IPS-NIHi11 (cell line): ENCODE measurements around the gene F11R.
"Not testable (repeated sequence)": the region's sequence is repeated elsewhere in the genome, so short reads cannot be mapped to it uniquely, and the experiment has no call there.

ENCODE experiments used
- DNase-seq: peaks from one replicate; pipeline ENCODE4 v3.0.0; 2012; ENCODE audit warnings: mixed read lengths, low spot score

The F11R gene

GRCh38 chr1:161013131-161013487 is 7.8 kb downstream of the F11R start:
- no peak for DNase-seq

DNA sequence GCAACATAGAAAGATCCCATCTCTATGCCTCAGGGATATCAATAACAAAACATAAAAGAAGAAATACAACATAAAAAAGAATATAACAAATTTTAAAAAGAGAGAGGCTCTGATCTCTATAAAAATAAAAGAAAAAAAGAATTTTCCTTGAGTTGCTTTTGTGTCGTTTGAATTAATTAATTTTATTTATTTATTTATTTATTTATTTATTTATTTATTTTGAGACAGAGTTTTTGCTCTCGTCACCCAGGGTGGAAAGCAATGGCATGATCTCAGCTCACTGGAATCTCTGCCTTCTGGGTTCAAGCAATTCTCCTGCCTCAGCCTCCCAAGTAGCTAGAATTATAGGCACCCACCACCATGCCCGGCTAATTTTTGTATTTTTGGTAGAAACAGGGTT is 8.5 kb downstream of the F11R start:
- DNase-seq = no peak

GRCh38 chr1:161009602-161010211 is 11.2 kb downstream of the F11R start:
- DNase-seq = no peak

- DNase-seq = no peak
Observed at GRCh38 chr1:161008869-161009510, 12.0 kb downstream of the F11R start.

GRCh38 chr1:161007369-161007768 is 13.6 kb downstream of the F11R start:
- DNase-seq = no peak

DNA sequence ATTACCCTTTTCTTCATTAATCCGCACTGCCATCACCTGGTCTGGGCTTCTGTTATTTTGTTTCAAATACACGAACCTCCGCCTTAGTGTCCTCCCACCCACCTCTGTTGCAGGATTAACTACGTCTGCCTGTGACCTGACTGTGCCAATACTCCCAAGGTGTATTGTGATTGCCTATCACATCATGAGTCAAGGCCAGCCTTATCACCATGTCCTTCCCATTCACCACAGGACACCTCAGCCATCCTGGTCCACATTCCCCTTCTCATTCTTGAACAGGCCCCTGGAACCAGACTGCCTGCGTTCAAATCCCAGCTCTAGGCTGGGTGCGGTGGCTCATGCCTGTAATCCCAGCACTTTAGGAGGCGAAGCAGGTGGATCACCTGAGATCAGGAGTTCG is 14.4 kb downstream of the F11R start:
- no peak for DNase-seq

DNA sequence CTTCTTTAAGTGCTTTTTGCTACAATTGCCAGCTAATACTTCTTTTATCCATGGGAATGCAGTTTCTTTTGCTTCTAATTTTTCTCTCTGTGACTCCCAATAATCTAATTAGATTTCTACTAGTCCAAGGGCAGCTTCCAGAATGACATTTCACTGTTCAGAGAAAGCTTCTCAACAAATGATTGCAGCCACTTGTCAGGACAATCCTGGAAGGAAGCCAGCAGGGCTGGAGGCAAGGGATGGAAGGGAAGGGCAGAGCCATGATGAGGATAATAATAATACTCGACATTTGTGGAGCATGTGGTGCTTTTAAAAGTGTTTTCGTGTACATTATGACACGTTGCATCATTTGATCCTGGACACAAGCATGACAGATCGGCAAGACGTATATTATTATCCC is 19.4 kb downstream of the F11R start:
- DNase-seq = no peak

DNA sequence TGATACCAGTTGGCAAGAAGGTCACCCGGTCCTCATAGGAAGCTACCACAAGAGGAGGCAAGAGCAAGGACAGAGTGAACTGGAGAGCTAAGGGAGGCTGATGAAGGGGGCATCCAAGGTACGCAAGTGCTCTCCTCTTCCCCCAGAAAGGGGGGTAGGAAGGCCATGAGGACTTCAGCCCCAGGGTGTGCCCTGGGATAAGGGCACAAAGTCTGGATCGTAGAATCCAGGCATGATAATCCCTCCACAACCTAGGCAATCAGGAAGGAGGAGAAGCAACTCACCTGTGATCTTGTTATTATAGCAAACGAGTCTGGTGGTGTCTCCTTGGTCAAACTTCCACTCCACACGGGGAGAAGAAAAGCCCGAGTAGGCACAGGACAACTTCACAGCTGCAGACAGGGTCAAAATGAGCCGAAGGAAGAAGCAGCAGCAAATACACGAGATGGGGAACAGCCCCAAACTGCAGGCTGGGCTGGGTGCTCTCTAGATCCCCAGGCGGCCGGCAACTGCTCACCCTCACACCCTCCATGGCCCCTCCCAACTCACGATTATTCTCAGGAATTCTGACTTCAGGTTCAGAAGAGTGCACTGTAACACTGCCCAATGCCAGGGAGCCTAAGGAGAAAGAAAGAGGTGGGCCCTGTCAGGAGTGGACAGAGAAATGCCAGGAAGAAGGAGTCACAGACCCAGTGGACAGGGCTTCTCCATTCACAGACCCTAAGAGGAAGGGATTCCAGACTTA is 20.0 kb downstream of the F11R start:
- no peak for DNase-seq

GRCh38 chr1:160999376-160999775 is 21.6 kb downstream of the F11R start:
- no peak for DNase-seq

DNA sequence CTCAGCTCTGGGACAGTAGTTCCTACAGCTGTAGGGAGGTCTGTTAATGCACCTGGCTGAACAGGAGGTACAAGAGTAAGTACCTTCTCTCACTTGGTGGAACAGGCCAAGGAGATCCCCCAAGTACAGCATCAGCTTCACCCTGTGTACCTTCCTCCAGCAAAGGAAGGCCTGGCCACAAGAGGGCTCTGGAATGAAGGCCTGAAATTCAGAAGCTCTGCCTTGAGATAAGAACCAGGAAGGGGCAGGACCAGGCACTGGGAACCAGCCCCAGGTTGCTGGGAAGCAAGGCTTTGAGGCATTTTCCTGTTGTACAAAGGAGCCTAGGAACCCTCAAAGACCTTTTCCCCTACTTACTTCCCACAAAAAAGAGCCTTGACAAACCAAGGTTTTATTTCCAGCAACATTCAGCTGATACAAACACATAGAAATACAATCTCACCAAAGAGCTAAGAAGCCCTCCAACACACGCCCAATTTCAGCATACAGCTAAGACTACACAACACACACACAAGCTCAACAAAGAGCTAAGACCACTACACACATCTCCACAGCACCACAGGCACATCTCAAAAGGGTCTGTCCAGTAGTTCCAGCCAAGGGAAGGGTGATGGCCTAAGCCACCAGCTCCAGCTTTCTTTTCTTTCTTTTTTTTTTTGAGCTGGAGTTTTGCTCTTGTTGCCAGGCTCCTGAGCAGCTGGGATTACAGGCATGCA is 23.5 kb downstream of the F11R start:
- DNase-seq = peak; percentile 70

DNA sequence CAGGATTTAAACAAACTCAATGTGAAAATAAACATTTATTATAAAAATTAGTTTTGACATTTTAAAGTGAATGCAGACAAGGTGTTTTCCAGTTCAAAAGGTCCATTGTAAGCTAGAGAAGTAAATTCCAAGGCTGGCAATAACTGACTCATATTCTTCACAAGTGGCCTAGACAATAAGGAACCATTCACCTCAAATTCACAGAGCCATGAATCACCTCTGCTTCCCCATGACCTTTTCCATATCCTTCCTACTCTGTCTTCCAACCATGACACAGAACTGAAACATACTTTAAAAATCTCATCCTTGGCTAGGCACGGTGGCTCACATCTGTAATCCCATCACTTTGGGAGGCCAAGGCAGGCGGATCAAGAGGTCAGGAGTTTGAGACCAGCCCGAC is 24.8 kb downstream of the F11R start:
- DNase-seq = no peak

DNA sequence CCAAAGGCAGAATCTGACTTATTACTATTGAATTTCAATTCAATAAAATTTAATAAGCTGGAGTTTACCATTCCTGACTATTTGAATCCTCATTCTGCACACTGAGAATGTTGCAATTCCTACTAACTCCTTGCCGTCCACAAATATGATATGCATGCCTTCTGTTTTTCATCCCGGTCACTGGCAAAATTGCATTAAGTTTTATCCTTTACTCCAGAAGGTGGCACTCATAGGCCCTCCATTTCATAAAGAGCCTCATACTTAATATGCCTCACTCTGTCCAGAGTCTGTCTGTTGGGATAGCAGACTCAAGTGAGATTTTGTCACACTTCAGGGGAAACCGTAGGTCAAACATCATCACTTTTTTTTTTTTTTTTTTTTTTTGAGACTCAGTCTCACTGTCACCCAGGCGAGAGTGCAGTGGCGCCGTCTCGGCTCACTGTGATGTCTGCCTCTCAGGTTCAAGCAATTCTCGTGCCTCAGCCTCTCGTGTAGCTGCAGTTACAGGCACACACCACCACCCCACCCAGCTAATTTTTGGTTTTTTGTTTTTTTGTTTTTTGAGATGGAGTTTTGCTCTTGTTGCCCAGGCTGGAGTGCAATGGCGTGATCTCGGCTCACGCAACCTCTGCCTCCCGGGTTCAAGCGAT is 27.3 kb downstream of the F11R start:
- DNase-seq = no peak

- DNase-seq = not testable (repeated sequence)
Observed at GRCh38 chr1:160992036-160992435, 28.9 kb downstream of the F11R start.

DNA sequence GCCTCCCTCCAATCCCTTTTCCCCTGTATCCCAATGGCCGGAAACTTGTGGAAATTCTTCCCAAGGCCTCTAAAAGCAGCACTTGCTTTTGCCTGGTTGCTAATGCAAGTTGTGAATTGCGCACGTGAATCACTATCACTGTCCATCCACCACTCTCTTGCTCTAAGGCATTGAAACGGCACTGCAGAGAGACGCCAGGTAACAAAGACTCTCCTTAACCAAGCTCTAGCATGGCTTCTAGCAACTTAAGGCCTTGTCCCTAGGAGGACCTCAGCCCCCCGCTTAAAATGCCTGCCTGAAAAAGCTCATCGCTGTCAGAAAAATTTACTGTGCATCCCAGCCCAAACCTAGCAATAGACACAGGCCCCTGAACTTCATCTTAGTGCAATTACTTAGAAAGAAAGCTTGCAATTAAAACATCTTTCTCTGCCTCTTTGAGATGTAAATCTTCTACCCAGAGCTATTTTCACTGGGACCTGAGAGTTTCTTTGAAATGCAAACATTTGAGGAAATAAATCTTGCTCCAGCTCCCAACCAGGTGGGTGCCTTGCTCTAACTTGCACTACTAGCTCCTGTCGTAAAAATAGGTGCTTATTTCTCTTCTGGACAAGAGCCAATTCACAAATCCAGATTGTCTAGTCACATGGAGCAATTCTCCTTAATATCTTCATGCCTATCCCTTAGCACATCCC is 33.4 kb downstream of the F11R start:
- no peak for DNase-seq

DNA sequence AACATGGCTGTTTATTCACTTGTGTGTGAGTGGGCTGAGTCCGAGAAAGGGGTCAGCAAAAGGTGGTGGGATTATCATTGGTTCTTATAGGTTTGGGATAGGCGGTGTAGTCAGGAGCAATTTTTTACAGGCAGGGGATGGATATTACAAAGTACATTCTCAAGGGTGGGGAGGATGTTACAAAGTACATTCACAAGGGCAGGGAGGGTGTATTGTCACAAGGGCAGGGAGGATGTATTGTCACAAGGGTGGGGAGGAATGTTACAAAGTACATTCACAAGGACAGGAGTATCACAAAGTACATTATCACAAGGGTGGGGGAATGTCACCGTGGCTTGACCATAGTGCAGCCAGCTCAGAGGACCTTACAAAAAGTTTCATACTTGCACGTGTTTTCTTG is 35.2 kb downstream of the F11R start:
- DNase-seq = no peak

GRCh38 chr1:160981584-160982411 is 39.2 kb downstream of the F11R start:
- no peak for DNase-seq

DNA sequence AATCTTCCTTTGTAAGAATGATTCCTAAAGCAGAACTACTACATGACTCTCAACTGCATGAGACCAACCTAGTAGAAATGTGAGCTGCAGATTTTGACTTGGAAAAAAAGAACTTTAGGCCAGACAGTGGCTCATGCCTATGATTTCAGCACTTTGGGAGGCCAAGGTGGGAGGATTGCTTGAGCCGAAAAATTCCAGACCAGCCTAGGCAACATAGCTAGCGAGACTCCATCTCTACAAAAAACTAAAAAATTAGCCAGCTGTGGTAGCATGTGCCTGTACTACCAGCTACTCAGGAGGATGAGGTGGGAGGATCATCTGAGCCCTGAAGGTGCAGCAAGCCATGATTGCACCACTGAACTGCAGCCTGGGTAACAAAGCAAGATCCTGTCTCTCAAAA is 41.7 kb downstream of the F11R start:
- DNase-seq = no peak

DNA sequence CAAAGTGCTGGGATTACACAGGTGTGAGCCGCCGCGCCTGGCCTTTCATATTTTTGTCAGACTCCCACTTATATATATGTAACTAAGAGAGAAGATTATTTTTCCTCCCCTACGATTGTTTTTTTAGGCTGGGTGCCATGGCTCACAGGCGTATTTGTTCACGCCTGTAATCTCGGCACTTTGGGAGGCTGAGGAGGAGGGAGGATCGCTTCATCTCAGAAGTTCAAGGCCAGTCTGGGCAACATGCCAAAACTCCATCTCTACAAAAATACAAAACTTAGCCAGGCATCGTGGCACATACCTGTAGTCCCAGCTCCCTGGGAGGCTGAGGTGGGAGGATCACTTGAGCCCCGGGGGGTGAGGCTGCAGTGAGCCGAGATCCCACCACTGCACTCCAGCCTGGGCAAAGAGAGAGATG is 42.4 kb downstream of the F11R start:
- DNase-seq = no peak

DNA sequence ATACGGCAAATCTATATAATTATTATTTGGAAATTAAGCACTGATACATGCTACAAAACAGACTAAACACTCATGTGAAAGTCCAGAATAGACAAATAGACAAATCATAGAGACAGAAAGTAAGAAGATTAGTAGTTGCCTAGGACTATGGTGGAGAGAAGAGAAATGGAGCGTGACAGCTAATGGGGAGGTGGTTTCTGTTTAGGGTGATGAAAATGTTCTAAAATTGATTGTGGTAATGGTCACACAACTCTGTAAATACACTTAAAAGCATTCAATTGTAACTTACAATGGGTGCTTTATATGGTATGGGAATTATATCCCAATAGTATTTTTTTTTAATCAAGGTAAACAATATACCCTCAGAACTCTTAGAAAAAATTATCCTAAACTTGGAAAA is 45.9 kb downstream of the F11R start:
- DNase-seq = no peak

- no peak for DNase-seq
Observed at GRCh38 chr1:160973491-160973890, 47.5 kb downstream of the F11R start.

DNA sequence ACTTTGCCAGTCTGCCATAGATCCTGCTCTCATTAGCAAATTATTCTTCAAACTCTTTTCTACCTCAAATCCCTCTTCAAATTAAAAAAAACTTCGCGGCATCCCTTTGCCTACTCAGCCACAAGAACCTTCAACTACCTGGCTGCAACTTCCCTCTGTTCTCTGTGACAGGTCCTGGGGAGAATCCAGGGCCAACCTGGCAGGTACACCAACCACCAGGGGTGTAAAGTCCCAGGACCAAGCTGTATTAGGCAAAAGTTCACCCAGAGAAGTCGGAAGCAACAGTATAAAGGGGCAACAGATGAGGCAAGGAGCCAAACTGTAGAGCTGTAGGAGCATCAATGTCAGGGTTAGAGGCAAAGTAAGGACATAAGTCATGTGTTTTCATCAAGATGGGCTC is 48.0 kb downstream of the F11R start:
- no peak for DNase-seq
